Vagina (tissue), 2 donors: ENCODE measurements around the gene SEC11A.

Experiments used
- POLR2A ChIP-seq, 2 donors: fragments of 450-650 bp; IDR thresholded peaks; one replicate each; pipeline ENCODE4 v1.6.1; 2017; ENCODE audit warnings: antibody characterized with exemption in 2 of 2, mild to moderate bottlenecking in 2 of 2, moderate library complexity in 2 of 2
- POLR2AphosphoS5 ChIP-seq, 2 donors: sonication (generic); formaldehyde crosslinking; IDR thresholded peaks; one replicate each; pipeline ENCODE4 v1.9.0; 2017; ENCODE audit warnings: antibody characterized with exemption in 2 of 2, mild to moderate bottlenecking in 2 of 2, low read depth in 1 of 2; ENCODE audit not compliant: insufficient read depth in 1 of 2
- TF ChIP-seq, protein P1 (sequence below), 3 experiments: fragments of 450-650 bp in 2 of 3; fragments of 200-600 bp in 1 of 3; sonication (generic) in 1 of 3; IDR thresholded peaks; one replicate each; pipeline ENCODE4 v1.5.1; 2017 to 2019; ENCODE audit warnings: antibody characterized with exemption in 3 of 3, mild to moderate bottlenecking in 2 of 3, moderate library complexity in 2 of 3

GRCh38 chr15:84624359-84624758 lies 91.6 kb downstream of the SEC11A start:
- TF ChIP-seq, protein P1, sequence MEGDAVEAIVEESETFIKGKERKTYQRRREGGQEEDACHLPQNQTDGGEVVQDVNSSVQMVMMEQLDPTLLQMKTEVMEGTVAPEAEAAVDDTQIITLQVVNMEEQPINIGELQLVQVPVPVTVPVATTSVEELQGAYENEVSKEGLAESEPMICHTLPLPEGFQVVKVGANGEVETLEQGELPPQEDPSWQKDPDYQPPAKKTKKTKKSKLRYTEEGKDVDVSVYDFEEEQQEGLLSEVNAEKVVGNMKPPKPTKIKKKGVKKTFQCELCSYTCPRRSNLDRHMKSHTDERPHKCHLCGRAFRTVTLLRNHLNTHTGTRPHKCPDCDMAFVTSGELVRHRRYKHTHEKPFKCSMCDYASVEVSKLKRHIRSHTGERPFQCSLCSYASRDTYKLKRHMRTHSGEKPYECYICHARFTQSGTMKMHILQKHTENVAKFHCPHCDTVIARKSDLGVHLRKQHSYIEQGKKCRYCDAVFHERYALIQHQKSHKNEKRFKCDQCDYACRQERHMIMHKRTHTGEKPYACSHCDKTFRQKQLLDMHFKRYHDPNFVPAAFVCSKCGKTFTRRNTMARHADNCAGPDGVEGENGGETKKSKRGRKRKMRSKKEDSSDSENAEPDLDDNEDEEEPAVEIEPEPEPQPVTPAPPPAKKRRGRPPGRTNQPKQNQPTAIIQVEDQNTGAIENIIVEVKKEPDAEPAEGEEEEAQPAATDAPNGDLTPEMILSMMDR (IDR thresholded peaks at IDR 0.05) = no peak
- TF ChIP-seq POLR2A (IDR thresholded peaks at IDR 0.05) (no peak), POLR2AphosphoS5 (IDR thresholded peaks at IDR 0.05; ENCODE audit: insufficient read depth in 1 of 2, low read depth in 1 of 2) (no peak)
